Measurements from ENCODE around the gene MAN2B1.
A peak's percentile ranks its signal among the peaks of the same experiment; 100 is the strongest.

Gene MAN2B1

GRCh38 chr19:12657966-12658365 lies 8.6 kb downstream of the MAN2B1 start:
- no peak for TF ChIP-seq CTCF (conservative IDR thresholded peaks at IDR 0.05; ENCODE audit: low read depth, low read length)
- no peak overlapping the region for H3K4me3 ChIP-seq (ENCODE audit: low read length)
- DNase-seq (ENCODE audit: low read depth) = no peak

GRCh38 chr19:12656899-12657571 lies 9.5 kb downstream of the MAN2B1 start:
- no peak for TF ChIP-seq CTCF (conservative IDR thresholded peaks at IDR 0.05; ENCODE audit: low read depth, low read length)
- no peak overlapping the region for H3K4me3 ChIP-seq (ENCODE audit: low read length)
- no peak for DNase-seq (ENCODE audit: low read depth)

DNA sequence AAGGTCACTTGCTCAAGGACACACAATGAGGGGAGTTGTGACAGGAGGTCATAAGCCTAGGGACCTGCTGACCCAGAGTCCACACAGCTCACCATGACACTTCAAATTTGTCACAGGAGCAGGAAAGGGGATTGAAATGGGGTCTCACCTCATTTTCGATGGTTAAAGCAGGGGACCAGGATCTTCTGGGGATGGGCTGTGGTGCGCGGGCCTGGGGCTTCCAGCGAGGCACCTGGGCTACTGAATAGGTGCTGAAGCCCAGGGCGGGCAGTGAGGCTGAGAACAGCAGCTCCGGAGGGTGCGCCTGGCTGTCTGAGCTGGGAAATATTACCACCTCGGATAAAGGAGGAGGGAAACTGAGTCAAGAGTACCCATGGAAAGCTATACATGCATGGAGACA lies 11.0 kb downstream of the MAN2B1 start:
- DNase-seq (ENCODE audit: low read depth) = no peak
- no peak overlapping the region for H3K4me3 ChIP-seq (ENCODE audit: low read length)
- TF ChIP-seq CTCF (conservative IDR thresholded peaks at IDR 0.05; ENCODE audit: low read depth, low read length) = no peak

DNA sequence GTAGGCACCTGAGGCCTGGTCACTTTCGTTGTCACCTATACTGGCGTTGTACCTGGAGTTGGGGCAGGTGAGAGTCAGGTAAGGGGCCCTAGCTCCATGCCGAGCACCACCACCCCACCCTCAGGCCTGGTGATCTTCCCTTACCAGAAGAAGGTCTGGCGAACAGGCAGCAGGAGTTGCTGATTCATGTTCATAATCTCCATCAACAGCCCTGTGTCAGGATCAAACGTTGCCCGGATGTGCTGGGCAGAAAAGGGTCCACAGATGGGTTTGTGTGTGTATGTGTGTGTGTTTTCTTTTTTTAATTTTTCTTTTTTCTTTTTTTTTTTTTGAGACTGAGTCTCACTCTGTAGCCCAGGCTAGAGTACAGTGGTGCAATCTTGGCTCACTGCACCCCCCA lies 14.3 kb downstream of the MAN2B1 start:
- H3K4me3 ChIP-seq (ENCODE audit: low read length) = no peak overlapping the region
- no peak for TF ChIP-seq CTCF (conservative IDR thresholded peaks at IDR 0.05; ENCODE audit: low read depth, low read length)
- DNase-seq (ENCODE audit: low read depth) = no peak

DNA sequence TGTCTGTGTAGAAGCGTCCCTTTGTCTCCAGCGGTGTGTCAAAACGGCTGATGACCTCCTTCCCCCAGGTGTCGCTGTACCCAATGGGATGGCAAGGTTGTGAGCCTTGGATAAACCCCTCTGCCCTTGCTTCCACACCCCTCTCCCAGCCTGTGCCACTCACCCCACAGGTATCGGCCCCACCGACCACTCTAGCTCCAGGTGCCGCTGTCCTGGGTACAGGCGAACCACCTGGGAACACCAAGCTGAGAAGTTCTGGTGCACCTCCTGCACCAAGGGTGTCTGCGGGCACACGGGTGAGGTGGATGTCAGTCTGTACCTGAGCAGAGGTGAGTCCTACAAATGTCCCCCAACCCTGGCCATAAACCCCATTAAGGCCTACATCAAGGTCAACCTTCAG lies 16.6 kb downstream of the MAN2B1 start:
- H3K4me3 ChIP-seq (ENCODE audit: low read length) = no peak overlapping the region
- no peak for DNase-seq (ENCODE audit: low read depth)
- no peak for TF ChIP-seq CTCF (conservative IDR thresholded peaks at IDR 0.05; ENCODE audit: low read depth, low read length)

DNA sequence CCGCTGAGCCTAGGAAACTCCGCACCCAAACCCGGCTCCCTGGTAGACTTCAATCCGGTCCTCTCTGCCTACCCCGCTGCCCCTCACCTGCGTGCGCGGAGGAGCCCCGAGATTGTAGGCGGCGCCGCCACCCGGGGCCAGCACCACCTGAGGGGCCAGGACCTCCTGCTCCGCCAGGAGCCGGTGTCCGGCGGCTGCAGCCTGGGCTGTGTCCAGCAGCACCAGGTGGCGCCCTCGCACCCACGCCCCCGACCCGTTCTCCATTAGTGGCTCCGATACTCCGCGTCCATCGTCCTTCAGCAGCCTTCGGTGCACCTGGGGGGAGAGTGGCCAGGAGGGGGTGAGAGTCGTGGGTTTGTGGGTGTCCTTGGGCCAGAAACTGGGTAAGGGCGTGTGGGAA lies 18.5 kb downstream of the MAN2B1 start:
- no peak for DNase-seq (ENCODE audit: low read depth)
- TF ChIP-seq CTCF (conservative IDR thresholded peaks at IDR 0.05; ENCODE audit: low read depth, low read length) = peak; percentile 42
- peak overlapping the region; percentile 32 for H3K4me3 ChIP-seq (ENCODE audit: low read length)

DNA sequence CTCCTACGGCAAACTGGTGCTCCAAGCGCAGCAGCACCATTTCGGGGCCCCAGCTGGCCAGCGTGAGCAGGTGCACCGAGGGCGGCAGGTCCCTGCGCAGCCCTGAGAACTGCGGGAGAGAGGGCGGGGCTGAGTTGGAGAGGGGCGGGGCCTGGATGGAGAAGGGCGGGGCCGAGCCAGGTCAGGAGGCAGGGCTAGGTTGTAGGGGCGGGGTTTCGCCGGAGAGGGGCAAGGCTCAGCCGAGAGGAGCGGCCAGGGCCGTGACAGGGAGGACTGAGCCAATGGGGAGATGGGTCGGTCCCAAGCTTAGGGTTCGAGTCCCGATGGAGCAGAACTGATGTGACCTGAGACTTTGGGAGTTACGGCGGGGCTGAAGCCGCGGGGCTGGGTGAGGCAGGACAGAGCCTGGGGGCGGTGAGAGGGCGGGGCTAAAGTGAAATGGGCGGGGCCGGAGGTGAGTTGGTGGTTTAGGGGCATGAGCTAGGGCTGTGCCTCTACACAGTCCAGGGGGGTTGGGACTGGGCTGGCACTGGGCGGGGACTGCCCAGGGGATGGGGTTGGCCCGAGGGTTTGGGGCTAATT lies 19.0 kb downstream of the MAN2B1 start:
- DNase-seq (ENCODE audit: low read depth) = no peak
- TF ChIP-seq CTCF (conservative IDR thresholded peaks at IDR 0.05; ENCODE audit: low read depth, low read length) = no peak
- H3K4me3 ChIP-seq (ENCODE audit: low read length) = peak overlapping the region; percentile 32

Measured in retinal pigment epithelial cell (primary cell).